HL-60 (cell line): Measurements from ENCODE around the gene PLXDC2.

Source experiments
- DNase-seq, 2 experiments: peaks; one replicate each; pipeline ENCODE4 v3.0.0-alpha.2; 2010 to 2020; ENCODE audit warnings: low read depth in 1 of 2, low spot score in 1 of 2
- H3K27ac ChIP-seq: fragments of 250-450 bp; sonication (Bioruptor Pico); replicated peaks from 2 replicates; pipeline ENCODE4 v1.5.1; 2020; ENCODE audit warnings: mild to moderate bottlenecking, moderate library complexity
- H3K27me3 ChIP-seq: fragments of 250-450 bp; sonication (Bioruptor Pico); 2 replicates; pipeline ENCODE4 v1.5.1; 2021; ENCODE audit warnings: mild to moderate bottlenecking, moderate library complexity; ENCODE audit not compliant: insufficient read depth, poor library complexity, severe bottlenecking
- H3K4me3 ChIP-seq: replicated peaks from 2 replicates; pipeline ENCODE4 v1.5.1; 2011; ENCODE audit warnings: mild to moderate bottlenecking, control low read depth, low read length; ENCODE audit not compliant: insufficient read depth
- GABPA ChIP-seq: IDR thresholded peaks from 2 replicates; pipeline ENCODE4 v1.6.1; 2012; ENCODE audit warnings: low read depth
- POLR2AphosphoS5 ChIP-seq: IDR thresholded peaks from 2 replicates; pipeline ENCODE4 v1.6.1; 2012; ENCODE audit warnings: low read depth
- REST ChIP-seq: IDR thresholded peaks from 2 replicates; pipeline ENCODE4 v1.6.1; 2012; ENCODE audit warnings: low read depth; ENCODE audit not compliant: insufficient replicate concordance

The PLXDC2 gene

DNA sequence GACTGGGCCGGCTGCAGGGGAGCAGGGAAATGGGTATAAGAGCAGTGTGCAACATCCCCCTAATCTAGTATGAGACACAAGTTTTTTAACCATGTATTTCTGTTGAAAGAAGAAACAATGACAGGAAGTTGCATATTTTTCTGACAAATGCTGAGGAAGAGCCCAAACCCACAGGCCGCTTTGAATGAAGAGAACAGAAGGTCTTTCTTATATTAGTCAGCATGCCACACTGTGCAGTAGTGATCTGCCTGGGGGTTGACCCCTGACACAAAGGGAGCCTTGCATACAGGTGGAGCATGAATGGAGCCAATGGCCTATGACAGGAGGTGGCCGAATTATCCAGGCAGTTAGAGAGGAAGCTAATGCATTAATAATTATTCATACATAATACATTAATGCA, 518.3 kb downstream of the PLXDC2 start:
- Histone ChIP-seq H3K27ac (no peak overlapping the region), H3K4me3 (no peak overlapping the region), H3K27me3 (no peaks in the 10 kb centered on the region)
- no peak for DNase-seq
- TF ChIP-seq POLR2AphosphoS5 (no peak), REST (no peak), GABPA (no peak)
